Occipital lobe (tissue), 2 donors: ENCODE data around the gene RPP25L. TPM values are rescaled to one million over a fixed set of nuclear protein-coding genes. Genes with fewer than 3 reads are reported as not detected.
"Not testable (repeated sequence)": the region's sequence is repeated elsewhere in the genome, so short reads cannot be mapped to it uniquely, and the experiment has no call there.

Experiments
- DNase-seq: peaks from one replicate; lab custom pipeline; 2025; lab: John Stamatoyannopoulos, UW
- total RNA-seq: library from RNA; depleted of rRNA; stranded (reverse); fragments of >200 nt; gene quantifications from one replicate; pipeline ENCODE4 v1.2.3, GENCODE V29; 2014

RPP25L gene, protein sequence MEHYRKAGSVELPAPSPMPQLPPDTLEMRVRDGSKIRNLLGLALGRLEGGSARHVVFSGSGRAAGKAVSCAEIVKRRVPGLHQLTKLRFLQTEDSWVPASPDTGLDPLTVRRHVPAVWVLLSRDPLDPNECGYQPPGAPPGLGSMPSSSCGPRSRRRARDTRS
- 5.5 TPM for total RNA-seq

- DNase-seq = peak; percentile 82
Observed at GRCh38 chr9:34611811-34612787, at the start of gene RPP25L. Gene RPP25L, minus strand, starts transcription at chr9:34612097. Its CDS starts 801 bp downstream, at chr9:34611296.

GRCh38 chr9:34659592-34660253, 47.8 kb upstream of the RPP25L start:
- no peak for DNase-seq

- no peak for DNase-seq
Observed at GRCh38 chr9:34658461-34658860, 46.6 kb upstream of the RPP25L start.

- DNase-seq = no peak
Observed at GRCh38 chr9:34656992-34657391, 45.1 kb upstream of the RPP25L start.

DNA sequence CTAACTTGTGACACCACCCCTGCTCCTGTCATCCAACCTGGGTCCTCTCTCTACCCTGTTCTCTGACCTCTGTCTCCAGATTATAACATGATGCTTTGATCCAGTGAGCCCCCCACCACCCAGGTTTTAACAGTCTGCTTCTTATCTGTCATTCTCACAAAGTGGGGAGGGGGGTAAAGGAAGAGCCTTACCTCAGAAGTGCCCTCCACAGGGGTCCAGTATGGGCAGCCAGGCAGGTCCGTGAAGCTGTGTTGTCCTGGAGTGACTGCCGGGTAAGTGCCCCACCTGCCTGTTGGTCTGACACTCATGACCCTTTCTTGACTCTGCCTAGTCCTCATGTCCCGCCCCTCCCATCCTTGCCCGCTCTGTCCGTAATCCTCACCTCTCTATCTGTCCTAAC, 43.5 kb upstream of the RPP25L start:
- DNase-seq = no peak

- DNase-seq = peak; percentile 66
Observed at GRCh38 chr9:34654323-34655051, 42.6 kb upstream of the RPP25L start.

DNA sequence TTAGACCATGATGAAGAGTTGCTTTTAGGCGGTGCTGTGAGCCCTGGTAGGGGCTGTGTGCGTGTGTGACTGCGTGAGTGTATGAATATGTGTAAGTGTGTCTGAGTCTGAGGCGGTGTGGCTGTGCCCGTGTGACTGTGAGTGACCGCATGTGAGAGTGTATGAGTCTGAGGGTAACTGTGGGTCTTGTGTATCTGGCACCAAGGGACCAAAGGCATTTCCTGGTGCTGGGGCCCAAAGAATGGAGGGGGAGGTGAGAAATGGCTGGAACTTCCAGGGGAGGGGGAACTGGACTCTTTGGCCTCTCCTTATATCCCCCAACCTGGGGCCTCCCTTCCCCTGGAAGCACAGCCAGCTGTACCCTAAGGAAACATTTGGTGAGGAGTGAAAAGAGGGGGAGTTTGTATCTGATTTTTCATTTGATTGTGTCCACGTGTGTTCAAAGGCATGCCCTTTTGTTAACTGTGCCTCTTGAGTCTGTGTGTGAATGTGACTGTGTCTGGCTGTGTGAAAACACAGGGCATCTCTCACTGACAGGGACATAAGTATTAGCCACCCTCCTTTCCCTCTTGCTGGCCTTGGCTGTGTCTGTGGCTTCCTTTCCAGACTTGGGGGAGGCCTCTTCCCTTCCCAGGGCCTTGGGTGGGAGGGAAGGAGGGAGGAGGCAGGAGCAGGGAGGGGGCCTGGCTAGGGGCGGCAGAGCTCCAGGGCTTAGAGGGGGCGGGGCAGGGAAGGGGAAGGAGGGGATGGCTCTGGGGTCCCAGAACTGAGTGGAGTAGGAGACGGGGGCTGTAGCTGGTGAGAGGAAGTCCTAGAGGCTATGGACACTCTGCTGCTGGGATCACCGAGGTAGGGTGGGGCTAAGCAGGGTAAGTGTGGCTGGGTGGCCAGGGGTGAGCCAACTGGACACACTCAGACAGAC, 41.5 kb upstream of the RPP25L start:
- DNase-seq = no peak

- no peak for DNase-seq
Observed at GRCh38 chr9:34652602-34653000, 40.7 kb upstream of the RPP25L start.

DNA sequence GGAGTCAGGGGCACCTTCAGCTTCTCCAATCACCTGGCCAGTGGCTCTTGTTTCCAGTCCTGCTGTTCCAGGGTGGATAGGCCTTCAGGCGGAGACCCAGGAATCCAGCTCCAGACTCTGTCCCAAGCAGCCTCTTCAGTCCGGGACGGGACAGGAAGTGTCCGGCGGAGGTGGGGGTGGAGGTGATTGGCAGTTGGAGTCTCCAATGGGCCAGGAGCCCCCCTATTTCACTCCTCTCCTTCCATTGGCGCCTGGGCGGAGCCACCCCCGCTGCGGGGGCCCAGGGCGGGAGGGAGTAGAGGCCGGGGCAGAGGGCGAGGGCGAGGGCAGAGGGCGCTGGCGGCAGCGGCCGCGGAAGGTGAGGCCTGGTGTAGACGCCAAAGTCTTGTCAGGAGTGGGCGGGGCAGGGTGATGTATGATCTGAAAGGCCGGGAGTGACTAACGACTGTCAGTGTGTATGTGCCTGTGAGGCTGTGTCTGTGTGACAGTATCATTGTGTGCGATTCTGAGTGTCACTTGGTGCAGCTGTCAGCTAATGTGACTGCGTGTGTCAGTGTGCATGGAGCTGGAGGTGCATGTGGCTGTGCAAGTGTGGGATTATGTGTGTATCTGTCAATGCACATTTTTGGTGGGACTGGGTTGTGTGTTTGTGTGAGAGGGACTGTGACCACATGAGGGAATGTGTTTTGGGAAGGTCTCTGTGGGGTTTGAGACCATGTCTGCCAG, 40.1 kb upstream of the RPP25L start, which contains the start of gene IL11RA:
Gene IL11RA (plus strand): TSS at position 310 of the 726 bp plus-strand sequence. CDS start 3,033 bp downstream, outside the sequence.
- peak; percentile 76 for DNase-seq

DNA sequence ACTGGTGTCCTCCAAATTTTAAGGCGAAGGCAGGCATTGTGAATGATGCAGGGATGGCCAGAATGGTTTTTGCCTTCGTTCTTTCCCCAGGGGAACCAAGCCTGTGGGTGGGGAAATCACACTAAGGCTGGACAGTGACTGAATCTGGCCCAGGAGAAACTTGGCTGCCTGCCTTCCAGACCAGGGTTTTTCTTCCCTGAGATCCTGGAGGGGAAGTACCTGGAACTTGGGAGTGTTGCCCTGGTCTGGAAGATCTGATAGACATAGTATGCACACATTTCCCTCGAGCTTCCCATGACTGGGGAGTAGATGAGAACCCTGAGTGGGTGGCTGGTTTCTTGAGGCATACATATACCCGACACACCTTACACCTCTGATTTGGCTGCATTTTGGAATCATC, 39.4 kb upstream of the RPP25L start:
- no peak for DNase-seq

GRCh38 chr9:34650816-34651215, 38.9 kb upstream of the RPP25L start:
- no peak for DNase-seq

GRCh38 chr9:34648673-34649072, 36.8 kb upstream of the RPP25L start:
- no peak for DNase-seq

GRCh38 chr9:34647651-34648050, 35.8 kb upstream of the RPP25L start:
- DNase-seq = no peak

DNA sequence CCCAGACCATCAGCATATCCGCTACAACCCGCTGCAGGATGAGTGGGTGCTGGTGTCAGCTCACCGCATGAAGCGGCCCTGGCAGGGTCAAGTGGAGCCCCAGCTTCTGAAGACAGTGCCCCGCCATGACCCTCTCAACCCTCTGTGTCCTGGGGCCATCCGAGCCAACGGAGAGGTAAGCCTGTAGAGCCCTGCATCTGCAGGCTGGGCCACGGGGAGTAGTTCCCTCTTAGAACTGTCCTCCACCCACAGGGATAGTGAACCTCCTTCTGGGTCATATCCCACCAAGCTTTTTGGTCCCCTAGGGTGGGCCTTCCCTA, 35.1 kb upstream of the RPP25L start:
- no peak for DNase-seq

DNA sequence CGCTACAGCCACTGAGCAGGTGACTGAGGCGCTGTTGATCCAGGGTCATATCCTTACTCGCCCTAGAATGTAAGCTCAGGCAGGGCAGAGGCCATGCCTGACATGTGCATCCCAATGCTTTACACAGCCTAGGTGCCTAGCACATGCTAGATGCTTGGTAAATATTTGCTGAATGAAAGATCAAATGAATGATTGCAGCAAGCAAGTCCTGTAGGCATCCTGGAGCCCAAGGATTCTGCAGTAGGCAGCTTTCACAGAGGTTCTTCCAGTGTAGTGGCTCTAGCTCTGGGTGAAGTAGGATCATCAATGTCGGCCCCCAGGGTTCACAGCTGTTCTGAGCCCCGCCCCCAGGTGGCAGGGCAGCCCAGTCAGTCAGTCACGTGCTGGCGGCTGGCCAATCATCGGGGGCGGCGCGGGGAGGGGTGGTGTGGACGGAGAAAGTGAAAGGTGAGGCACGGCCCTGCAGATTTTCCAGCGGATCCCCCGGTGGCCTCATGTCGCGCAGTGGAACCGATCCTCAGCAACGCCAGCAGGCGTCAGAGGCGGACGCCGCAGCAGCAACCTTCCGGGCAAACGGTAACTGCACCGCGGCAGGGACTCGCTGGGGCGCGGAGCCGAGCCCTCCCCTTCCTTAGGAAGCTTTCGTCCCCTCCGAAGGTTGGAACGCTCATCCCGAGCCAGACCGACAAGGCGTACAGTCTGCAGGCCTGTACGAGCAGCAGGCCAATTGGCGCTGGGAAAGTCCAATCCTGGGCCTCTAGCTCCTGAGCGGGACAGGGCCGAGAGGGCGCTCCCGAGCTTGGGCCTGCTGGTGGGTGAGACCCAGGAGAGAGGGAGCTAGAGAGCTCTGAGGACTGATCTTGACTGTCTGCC, 34.5 kb upstream of the RPP25L start, which contains the start of gene GALT:
Gene GALT (plus strand): TSS at position 465 of the 873 bp plus-strand sequence. CDS start 30 bp downstream, at position 495.
- DNase-seq = peak; percentile 84

DNA sequence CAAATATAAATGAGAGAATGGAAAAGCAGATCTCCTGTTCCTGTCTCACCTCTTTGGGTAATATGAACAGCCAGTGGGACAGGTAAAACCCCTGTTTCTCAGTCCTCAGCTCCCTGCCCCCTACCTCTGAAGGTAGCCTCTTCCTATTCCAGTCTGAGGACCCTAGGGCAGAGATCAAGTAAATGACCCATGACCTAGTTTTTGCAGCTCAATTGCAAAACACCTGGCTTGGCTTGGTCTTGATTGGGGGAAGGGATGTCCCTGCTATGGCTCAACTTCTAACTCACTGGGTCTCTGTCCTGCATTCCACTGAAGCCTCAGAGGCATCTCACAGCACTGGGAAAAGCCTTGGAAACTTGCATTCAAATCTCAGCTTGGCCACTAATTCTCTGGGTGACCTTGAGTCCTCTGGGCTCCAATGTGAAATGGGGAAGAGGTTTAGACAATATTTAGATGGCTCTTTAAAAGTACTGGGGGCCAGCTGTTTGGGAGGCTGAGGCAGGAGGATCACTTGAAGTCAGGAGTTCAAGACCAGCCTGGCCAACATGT, 32.9 kb upstream of the RPP25L start:
- no peak for DNase-seq

DNA sequence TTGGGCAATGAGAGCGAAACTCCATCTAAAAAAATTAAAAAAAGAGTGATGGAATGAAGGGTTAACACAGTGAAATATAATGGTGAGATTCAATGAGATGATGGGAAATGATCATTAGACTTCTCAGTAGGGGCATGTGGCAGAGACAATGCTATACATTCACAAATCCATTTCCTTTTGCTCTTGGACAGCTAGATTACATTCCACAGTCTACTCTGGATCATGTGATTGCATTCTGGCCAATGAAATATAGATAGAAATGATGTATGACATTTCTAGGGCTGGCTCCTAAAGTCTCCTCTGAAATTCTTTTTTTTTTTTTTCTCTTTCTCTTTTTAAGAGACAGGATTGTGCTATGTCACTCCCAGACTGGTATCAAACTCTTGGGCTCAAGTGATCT, 30.8 kb upstream of the RPP25L start:
- DNase-seq = no peak

GRCh38 chr9:34639322-34639721, 27.4 kb upstream of the RPP25L start:
- not testable (repeated sequence) for DNase-seq

DNA sequence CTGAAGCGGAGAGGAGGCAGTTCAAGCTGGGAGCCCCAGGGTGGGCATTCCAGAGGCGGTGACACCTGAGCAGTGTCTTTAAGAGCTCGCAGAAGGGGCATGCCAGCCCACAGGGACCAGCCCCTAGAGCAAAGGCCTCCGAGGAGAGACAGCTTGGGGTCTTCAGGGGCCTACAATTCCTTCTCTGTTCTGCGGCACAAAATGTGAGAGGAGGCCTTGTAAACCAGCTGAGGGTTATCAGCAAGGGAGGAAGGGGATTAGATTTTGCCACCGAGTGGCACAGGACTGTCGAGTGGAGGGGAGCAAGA, 26.2 kb upstream of the RPP25L start:
- DNase-seq = no peak
